Gastrocnemius medialis (tissue), 4 donors: ENCODE measurements around the gene LRRC15. TPM values are rescaled to one million over a fixed set of nuclear protein-coding genes. Genes with fewer than 3 reads are reported as not detected.

Experiments
- ATAC-seq, 2 donors: fragments of 150-250 bp; one replicate each; pipeline ENCODE4 v1.9.1; 2016
- DNase-seq, 2 donors: peaks; one replicate each; pipeline ENCODE4 v3.0.0-alpha.2; 2019
- H3K27ac ChIP-seq, 4 donors: fragments of 200-600 bp; sonication (generic); 1 replicate in 1 of 4; 2 replicates in 3 of 4; pipeline ENCODE4 v1.5.1; 2016 to 2018; ENCODE audit warnings: mild to moderate bottlenecking in 2 of 4, moderate library complexity in 1 of 4
- H3K27me3 ChIP-seq, 3 donors: fragments of 200-600 bp; sonication (generic) in 2 of 3; 1 replicate in 1 of 3; 2 replicates in 2 of 3; pipeline versions ENCODE4 v1.5.1 to v1.6.0; 2016 to 2019; ENCODE audit warnings: mild to moderate bottlenecking in 1 of 3, moderate library complexity in 1 of 3
- H3K36me3 ChIP-seq, 2 donors: fragments of 200-600 bp; sonication (generic) in 1 of 2; one replicate each; pipeline ENCODE4 v1.5.1; 2017 to 2018
- H3K4me1 ChIP-seq, 2 donors: fragments of 200-600 bp; sonication (generic) in 1 of 2; one replicate each; pipeline ENCODE4 v1.5.1; 2016 to 2017; ENCODE audit warnings: mild to moderate bottlenecking in 2 of 2
- H3K4me3 ChIP-seq, 4 donors: fragments of 200-600 bp; sonication (generic) in 3 of 4; 1 replicate in 1 of 4; 2 replicates in 3 of 4; pipeline ENCODE4 v1.5.1; 2016 to 2019; ENCODE audit warnings: mild to moderate bottlenecking in 2 of 4
- H3K9me3 ChIP-seq, 3 donors: fragments of 200-600 bp; sonication (generic) in 2 of 3; 1 replicate in 1 of 3; 2 replicates in 2 of 3; pipeline ENCODE4 v1.5.1; 2016 to 2019
- POLR2A ChIP-seq, 2 donors: fragments of 450-650 bp; IDR thresholded peaks; one replicate each; pipeline ENCODE4 v1.6.1; 2017; ENCODE audit warnings: antibody characterized with exemption in 2 of 2, mild to moderate bottlenecking in 2 of 2, moderate library complexity in 2 of 2
- in situ Hi-C, 4 donors: fragments of 200-750 bp; cut with MboI; loops; one replicate each; pipeline versions ENCODE4 v1.15.0 to v1.8.0; 2017; ENCODE audit warnings: low sequenced_read_pairs in 4 of 4
- intact Hi-C: fragments of 100-400 bp; cut with DNase I; formaldehyde crosslinking; loops from one replicate; pipeline ENCODE4 v1.15.1; 2023; ENCODE audit warnings: low total_unique reads
- total RNA-seq, 4 donors: library from RNA; depleted of rRNA; stranded (reverse); fragments of >200 nt; gene quantifications; one replicate each; pipeline versions ENCODE4 v1.1.0 to v1.2.3, GENCODE V29; 2016
- TF ChIP-seq, protein P1 (sequence below), 5 experiments: fragments of 450-650 bp in 3 of 5; fragments of 200-600 bp in 2 of 5; sonication (generic) in 2 of 5; IDR thresholded peaks in 4 of 5; conservative IDR thresholded peaks in 1 of 5; 1 replicate in 4 of 5; 2 replicates in 1 of 5; pipeline ENCODE4 v1.5.1; 2016 to 2019; ENCODE audit warnings: antibody characterized with exemption in 5 of 5, mild to moderate bottlenecking in 3 of 5, moderate library complexity in 3 of 5

The LRRC15 gene
- total RNA-seq, 4 donors from 2014 or later = 0.05 TPM; not detected in 3

DNA sequence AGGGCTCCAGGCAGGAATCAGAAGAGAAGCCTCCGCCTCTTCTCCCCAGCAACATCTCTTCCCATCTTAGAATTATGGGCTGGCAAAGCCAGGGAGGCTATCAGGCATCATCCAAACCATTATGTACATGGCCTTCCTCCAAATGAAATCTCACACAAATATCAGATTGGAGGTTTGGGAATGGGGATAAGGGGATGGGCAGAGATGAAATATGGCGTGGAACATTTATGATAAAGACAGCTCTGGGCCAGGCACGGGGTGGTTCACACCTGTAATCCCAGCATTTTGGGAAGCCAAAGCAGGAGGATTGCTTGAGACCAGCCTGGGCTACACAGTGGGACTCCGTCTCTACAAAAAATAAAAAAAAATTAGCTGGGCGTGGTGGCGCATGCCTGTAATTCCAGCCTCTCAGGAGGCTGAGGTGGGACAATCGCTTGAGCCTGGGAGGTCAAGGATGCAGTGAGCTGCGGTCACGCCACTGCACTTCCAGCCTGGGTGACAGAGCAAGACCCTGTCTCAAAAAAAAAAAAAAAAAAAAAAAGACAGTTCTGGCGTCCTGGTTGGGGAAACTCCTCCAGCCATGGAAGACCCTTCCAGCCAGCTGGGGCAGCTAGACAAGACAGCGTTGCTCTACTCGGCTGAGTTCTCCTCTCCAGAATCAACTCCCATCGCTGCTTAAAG is 55.0 kb downstream of the LRRC15 start:
- ATAC-seq (no peak), DNase-seq (no peak)
- Histone ChIP-seq H3K4me3 (peak overlapping the region in 1 of 4 donors; percentile 54), H3K4me1 (peaks cover 9% of the 10 kb centered on the region in 2 donors), H3K9me3 (no peaks in the 10 kb centered on the region), H3K36me3 (no peaks in the 10 kb centered on the region), H3K27me3 (peaks cover 19 to 30% (median 20%) of the 10 kb centered on the region in 3 donors), H3K27ac (peak overlapping the region in 1 of 4 donors; percentile 42)
- in situ Hi-C loops = loop anchor here (5.0 to 10.0 kb wide), 6 partner anchors 160 to 537 kb away; no protein-coding TSS in a partner anchor
- no peak for TF ChIP-seq POLR2A (IDR thresholded peaks at IDR 0.05)
- TF ChIP-seq, protein P1, sequence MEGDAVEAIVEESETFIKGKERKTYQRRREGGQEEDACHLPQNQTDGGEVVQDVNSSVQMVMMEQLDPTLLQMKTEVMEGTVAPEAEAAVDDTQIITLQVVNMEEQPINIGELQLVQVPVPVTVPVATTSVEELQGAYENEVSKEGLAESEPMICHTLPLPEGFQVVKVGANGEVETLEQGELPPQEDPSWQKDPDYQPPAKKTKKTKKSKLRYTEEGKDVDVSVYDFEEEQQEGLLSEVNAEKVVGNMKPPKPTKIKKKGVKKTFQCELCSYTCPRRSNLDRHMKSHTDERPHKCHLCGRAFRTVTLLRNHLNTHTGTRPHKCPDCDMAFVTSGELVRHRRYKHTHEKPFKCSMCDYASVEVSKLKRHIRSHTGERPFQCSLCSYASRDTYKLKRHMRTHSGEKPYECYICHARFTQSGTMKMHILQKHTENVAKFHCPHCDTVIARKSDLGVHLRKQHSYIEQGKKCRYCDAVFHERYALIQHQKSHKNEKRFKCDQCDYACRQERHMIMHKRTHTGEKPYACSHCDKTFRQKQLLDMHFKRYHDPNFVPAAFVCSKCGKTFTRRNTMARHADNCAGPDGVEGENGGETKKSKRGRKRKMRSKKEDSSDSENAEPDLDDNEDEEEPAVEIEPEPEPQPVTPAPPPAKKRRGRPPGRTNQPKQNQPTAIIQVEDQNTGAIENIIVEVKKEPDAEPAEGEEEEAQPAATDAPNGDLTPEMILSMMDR (IDR thresholded peaks at IDR 0.05 in 4 of 5, conservative IDR thresholded peaks at IDR 0.05 in 1 of 5) = no peak
- intact Hi-C loops = loop anchor here (1.0 to 2.0 kb wide), 3 partner anchors 38 to 534 kb away; no protein-coding TSS in a partner anchor

DNA sequence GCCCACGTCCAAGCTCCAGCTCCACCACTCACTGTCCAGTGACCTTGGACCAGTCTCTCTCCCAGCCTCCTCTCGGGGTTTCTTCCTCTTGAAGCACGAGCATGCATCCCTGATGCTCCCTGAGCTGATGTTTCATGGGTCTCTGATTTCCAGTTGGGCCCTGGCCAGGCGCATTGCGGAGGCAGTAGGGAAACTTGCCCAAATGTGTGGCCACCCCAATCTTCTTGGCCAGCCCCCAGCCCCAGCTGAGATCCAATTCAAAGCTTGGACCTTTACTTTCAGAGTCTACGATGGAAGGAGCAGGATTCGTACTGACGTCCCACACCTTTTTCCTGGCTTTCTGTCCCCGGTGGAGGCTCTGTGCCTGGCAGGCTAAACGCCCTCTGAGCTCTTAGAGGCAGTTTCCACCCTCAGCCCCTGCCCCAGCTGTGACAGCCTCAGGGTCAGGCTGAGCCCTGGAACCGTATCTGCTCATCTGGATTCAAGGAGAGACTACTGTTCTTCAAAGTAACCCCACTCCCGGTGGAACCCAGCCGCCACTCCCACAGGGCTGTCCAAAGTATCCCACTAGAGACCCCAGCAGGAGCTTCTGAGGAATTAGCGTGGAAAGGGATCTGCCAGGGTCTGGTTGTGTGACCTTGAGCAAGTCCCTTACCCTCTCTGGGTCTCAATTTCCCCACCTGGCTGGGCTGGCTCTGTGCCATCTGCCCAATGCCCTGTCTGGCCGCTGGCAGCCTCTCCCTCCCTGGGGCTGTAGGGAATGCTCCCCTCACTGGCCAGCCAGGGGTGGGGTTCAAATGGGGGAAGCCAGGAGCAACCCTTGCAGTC is 55.8 kb downstream of the LRRC15 start:
- DNase-seq = peak in 1 of 2 donors; percentile 61
- TF ChIP-seq, protein P1 (IDR thresholded peaks at IDR 0.05 in 4 of 5, conservative IDR thresholded peaks at IDR 0.05 in 1 of 5) = no peak
- no peak for TF ChIP-seq POLR2A (IDR thresholded peaks at IDR 0.05)
- H3K27me3 ChIP-seq = peaks cover 19 to 30% (median 20%) of the 10 kb centered on the region in 3 donors
- intact Hi-C loops = loop anchor here (2.0 kb wide), 2 partner anchors 37 to 525 kb away; no protein-coding TSS in a partner anchor
- H3K27ac ChIP-seq = peak overlapping the region in 1 of 4 donors; percentile 20
- ATAC-seq = no peak
- no peaks in the 10 kb centered on the region for H3K36me3 ChIP-seq
- no peak overlapping the region for H3K4me3 ChIP-seq
- peaks cover 9% of the 10 kb centered on the region in 2 donors for H3K4me1 ChIP-seq
- no peaks in the 10 kb centered on the region for H3K9me3 ChIP-seq
- in situ Hi-C loops = loop anchor here in 3 of 4 donors (10.0 kb wide), 3 partner anchors 159 to 239 kb away; no protein-coding TSS in a partner anchor

DNA sequence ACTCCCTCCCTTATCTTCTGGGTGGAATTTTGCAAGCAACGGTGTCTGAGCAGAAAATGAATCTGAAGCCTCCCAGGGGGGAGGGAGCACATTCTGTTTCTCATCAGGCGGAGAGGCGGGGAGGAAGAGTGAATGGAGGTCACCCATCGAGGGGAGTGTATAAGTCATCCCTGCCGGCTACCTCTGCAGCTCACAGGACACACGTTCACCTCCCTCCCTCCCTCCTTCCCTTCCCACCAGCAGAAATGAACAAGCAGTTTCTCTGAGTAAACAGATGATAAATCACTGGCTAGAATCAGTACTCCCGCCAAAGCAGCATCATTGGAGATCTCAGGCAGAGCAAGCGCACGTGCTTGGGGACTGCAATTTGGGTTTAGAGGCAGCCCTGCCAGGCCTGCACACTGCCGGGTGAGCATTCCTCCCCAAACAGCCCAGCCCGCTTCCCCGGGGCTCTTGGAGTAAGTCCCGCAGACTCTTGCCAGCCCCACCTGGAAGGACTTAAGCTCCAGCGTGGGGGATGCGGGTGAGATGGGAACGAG is 56.7 kb downstream of the LRRC15 start:
- H3K36me3 ChIP-seq = no peaks in the 10 kb centered on the region
- no peak for TF ChIP-seq POLR2A (IDR thresholded peaks at IDR 0.05)
- TF ChIP-seq, protein P1 (IDR thresholded peaks at IDR 0.05 in 4 of 5, conservative IDR thresholded peaks at IDR 0.05 in 1 of 5) = no peak
- H3K4me1 ChIP-seq = peaks cover 9% of the 10 kb centered on the region in 2 donors
- in situ Hi-C loops (loop anchor here in 3 of 4 donors (10.0 kb wide), 3 partner anchors 158 to 238 kb away; no protein-coding TSS in a partner anchor), intact Hi-C loops (no loop called here)
- peaks cover 19 to 26% (median 20%) of the 10 kb centered on the region in 3 donors for H3K27me3 ChIP-seq
- no peak overlapping the region for H3K27ac ChIP-seq
- no peak overlapping the region for H3K4me3 ChIP-seq
- ATAC-seq (peak; percentile 15 to 23), DNase-seq (peak in 1 of 2 donors; percentile 62)
- no peaks in the 10 kb centered on the region for H3K9me3 ChIP-seq

DNA sequence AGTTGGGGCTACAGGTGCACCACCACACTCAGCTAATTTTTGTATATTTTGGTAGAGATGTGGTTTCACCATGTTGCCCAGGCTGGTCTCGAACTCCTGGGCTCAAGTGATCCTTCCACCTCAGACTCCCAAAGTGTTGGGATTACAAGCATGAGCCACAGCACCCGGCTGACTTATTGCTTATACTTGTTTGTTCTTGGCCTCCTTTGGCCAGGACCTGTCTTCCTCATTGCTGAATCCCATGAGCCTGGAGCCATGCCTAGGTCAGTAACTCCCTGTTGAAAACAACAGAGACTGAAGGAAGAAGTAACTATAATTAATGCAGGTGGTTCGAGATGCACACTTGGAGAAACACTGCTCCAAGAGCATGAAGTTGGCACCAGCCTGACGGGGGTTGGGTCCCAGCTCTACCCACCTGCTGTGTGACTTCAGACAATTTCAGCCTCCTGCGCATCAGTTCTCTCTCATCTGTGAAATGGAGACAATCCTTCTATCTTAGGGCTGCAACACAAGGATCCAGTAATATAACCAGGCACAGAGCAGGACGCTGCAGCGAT is 57.3 kb downstream of the LRRC15 start:
- TF ChIP-seq, protein P1 (IDR thresholded peaks at IDR 0.05 in 4 of 5, conservative IDR thresholded peaks at IDR 0.05 in 1 of 5) = no peak
- no peak for TF ChIP-seq POLR2A (IDR thresholded peaks at IDR 0.05)
- intact Hi-C loops = no loop called here
- H3K9me3 ChIP-seq = no peaks in the 10 kb centered on the region
- DNase-seq = no peak
- H3K36me3 ChIP-seq = no peaks in the 10 kb centered on the region
- ATAC-seq = no peak
- in situ Hi-C loops = loop anchor here in 3 of 4 donors (10.0 kb wide), 3 partner anchors 157 to 237 kb away; no protein-coding TSS in a partner anchor
- no peak overlapping the region for H3K4me3 ChIP-seq
- peaks cover 9% of the 10 kb centered on the region in 2 donors for H3K4me1 ChIP-seq
- H3K27ac ChIP-seq = no peak overlapping the region
- peaks cover 19 to 26% (median 20%) of the 10 kb centered on the region in 3 donors for H3K27me3 ChIP-seq
